IPS DF 6.9 (cell line): ENCODE results near the gene FAM187B.
"Not testable (repeated sequence)": the region's sequence is repeated elsewhere in the genome, so short reads cannot be mapped to it uniquely, and the experiment has no call there.

Source experiments
- DNase-seq: peaks from one replicate; pipeline ENCODE4 v3.0.0-alpha.2; 2013; ENCODE audit warnings: low read depth, low spot score
- H3K27ac ChIP-seq: one replicate; pipeline ENCODE4 v1.5.1; 2013; ENCODE audit warnings: low read length, control low read depth
- H3K27me3 ChIP-seq: 2 replicates; pipeline ENCODE4 v1.6.1; 2013; ENCODE audit warnings: mild to moderate bottlenecking, low read length; ENCODE audit not compliant: control insufficient read depth, insufficient read depth
- H3K36me3 ChIP-seq: 2 replicates; pipeline ENCODE4 v1.6.1; 2013; ENCODE audit warnings: low read length; ENCODE audit not compliant: control insufficient read depth, insufficient read depth
- H3K4me1 ChIP-seq: 2 replicates; pipeline ENCODE4 v1.6.1; 2013; ENCODE audit warnings: low read length; ENCODE audit not compliant: control insufficient read depth, insufficient read depth
- H3K4me3 ChIP-seq: 2 replicates; pipeline ENCODE4 v1.5.1; 2013; ENCODE audit warnings: mild to moderate bottlenecking, low read length
- H3K9me3 ChIP-seq: 2 replicates; pipeline ENCODE4 v1.6.1; 2013; ENCODE audit warnings: low read length, inconsistent platforms; ENCODE audit not compliant: control insufficient read depth, insufficient read depth
- WGBS: extraction: QIAGEN DNeasy Blood & Tissue Kit; methylation state at CpG from one replicate; pipeline ENCODE4 v1.1.7; 2013; ENCODE audit warnings: mixed read lengths, missing lambda C conversion rate; ENCODE audit not compliant: insufficient read length, insufficient coverage; 5-methylcytosine and 5-hydroxymethylcytosine counted together

FAM187B gene

GRCh38 chr19:35208121-35208520 is 20.4 kb downstream of the FAM187B start:
- no peaks in the 10 kb centered on the region for H3K9me3 ChIP-seq
- no CpG with 5 or more reads among the region's 8 CpGs for WGBS
- no peak overlapping the region for H3K27ac ChIP-seq
- peaks cover 7% of the 10 kb centered on the region; the same call in 1 of the 2 replicates for H3K4me1 ChIP-seq
- no peaks in the 10 kb centered on the region for H3K27me3 ChIP-seq
- no peak for DNase-seq
- no peaks in the 10 kb centered on the region for H3K36me3 ChIP-seq
- no peak overlapping the region for H3K4me3 ChIP-seq

- no peak overlapping the region for H3K27ac ChIP-seq
Observed at GRCh38 chr19:35207391-35207871, 21.1 kb downstream of the FAM187B start.

GRCh38 chr19:35206855-35207254 is 21.7 kb downstream of the FAM187B start:
- no peak overlapping the region for H3K27ac ChIP-seq
- H3K27me3 ChIP-seq, result no peaks in the 10 kb centered on the region
- DNase-seq, result no peak
- H3K4me1 ChIP-seq, result peaks cover 9% of the 10 kb centered on the region; the same call in 1 of the 2 replicates
- no CpG with 5 or more reads among the region's 1 CpG for WGBS
- no peaks in the 10 kb centered on the region for H3K9me3 ChIP-seq
- no peak overlapping the region for H3K4me3 ChIP-seq
- H3K36me3 ChIP-seq, result no peaks in the 10 kb centered on the region

More at GRCh38 chr19:35207391-35207871, 21.1 kb downstream of the FAM187B start:
- H3K9me3 ChIP-seq, result no peaks in the 10 kb centered on the region
- H3K36me3 ChIP-seq, result no peaks in the 10 kb centered on the region
- H3K4me1 ChIP-seq, result peaks cover 8% of the 10 kb centered on the region; the same call in 1 of the 2 replicates
- DNase-seq, result no peak
- no peaks in the 10 kb centered on the region for H3K27me3 ChIP-seq
- H3K4me3 ChIP-seq, result no peak overlapping the region
- no CpG with 5 or more reads among the region's 8 CpGs for WGBS

GRCh38 chr19:35206379-35206778 is 22.2 kb downstream of the FAM187B start:
- Histone ChIP-seq H3K4me1 (peaks cover 9% of the 10 kb centered on the region; the same call in 1 of the 2 replicates), H3K4me3 (no peak overlapping the region), H3K27me3 (no peaks in the 10 kb centered on the region), H3K36me3 (no peaks in the 10 kb centered on the region), H3K27ac (no peak overlapping the region), H3K9me3 (no peaks in the 10 kb centered on the region)
- WGBS, result no CpG with 5 or more reads among the region's 5 CpGs
- DNase-seq, result no peak

GRCh38 chr19:35205733-35206323 is 22.7 kb downstream of the FAM187B start:
- no peak overlapping the region for H3K4me3 ChIP-seq
- H3K27me3 ChIP-seq, result no peaks in the 10 kb centered on the region
- no CpG with 5 or more reads among the region's 6 CpGs for WGBS
- H3K4me1 ChIP-seq, result peaks cover 9% of the 10 kb centered on the region; the same call in 1 of the 2 replicates
- no peaks in the 10 kb centered on the region for H3K9me3 ChIP-seq
- H3K36me3 ChIP-seq, result no peaks in the 10 kb centered on the region
- H3K27ac ChIP-seq, result no peak overlapping the region
- DNase-seq, result no peak

GRCh38 chr19:35204799-35205732 is 23.5 kb downstream of the FAM187B start:
- DNase-seq, result no peak
- Histone ChIP-seq H3K4me1 (peaks cover 9% of the 10 kb centered on the region; the same call in 1 of the 2 replicates), H3K9me3 (no peaks in the 10 kb centered on the region), H3K27ac (no peak overlapping the region), H3K27me3 (no peaks in the 10 kb centered on the region), H3K4me3 (no peak overlapping the region), H3K36me3 (no peaks in the 10 kb centered on the region)
- no CpG with 5 or more reads among the region's 13 CpGs for WGBS

- H3K36me3 ChIP-seq, result no peaks in the 10 kb centered on the region
- peak; percentile 87 for DNase-seq
- no CpG with 5 or more reads among the region's 4 CpGs for WGBS
- no peak overlapping the region for H3K4me3 ChIP-seq
- no peaks in the 10 kb centered on the region for H3K27me3 ChIP-seq
- H3K9me3 ChIP-seq, result no peaks in the 10 kb centered on the region
- peak overlapping the region; percentile 59 for H3K27ac ChIP-seq
- H3K4me1 ChIP-seq, result peaks cover 13% of the 10 kb centered on the region; the same call in 1 of the 2 replicates
Observed at GRCh38 chr19:35202722-35203688, 25.5 kb downstream of the FAM187B start.

- Histone ChIP-seq H3K4me1 (peaks cover 10% of the 10 kb centered on the region; the same call in 1 of the 2 replicates), H3K36me3 (no peaks in the 10 kb centered on the region), H3K27me3 (no peaks in the 10 kb centered on the region), H3K4me3 (no peak overlapping the region), H3K27ac (no peak overlapping the region), H3K9me3 (no peaks in the 10 kb centered on the region)
- no CpG with 5 or more reads among the region's 2 CpGs for WGBS
- no peak for DNase-seq
Observed at GRCh38 chr19:35199481-35199880, 29.1 kb downstream of the FAM187B start.

- DNase-seq, result not testable (repeated sequence)
- WGBS, result no CpG with 5 or more reads among the region's 6 CpGs
Observed at GRCh38 chr19:35196861-35197260, 31.7 kb downstream of the FAM187B start.

More at GRCh38 chr19:35196861-35197260, 31.7 kb downstream of the FAM187B start:
- H3K36me3 ChIP-seq, H3K4me1 ChIP-seq, H3K4me3 ChIP-seq, H3K9me3 ChIP-seq, H3K27me3 ChIP-seq, H3K27ac ChIP-seq: not testable (repeated sequence)
